ENCODE measurements around the gene COL23A1. TPM values are rescaled to one million over a fixed set of nuclear protein-coding genes. Genes with fewer than 3 reads are reported as not detected.

The COL23A1 gene
- polyA plus RNA-seq, 1 donor, result 6.2 TPM

DNA sequence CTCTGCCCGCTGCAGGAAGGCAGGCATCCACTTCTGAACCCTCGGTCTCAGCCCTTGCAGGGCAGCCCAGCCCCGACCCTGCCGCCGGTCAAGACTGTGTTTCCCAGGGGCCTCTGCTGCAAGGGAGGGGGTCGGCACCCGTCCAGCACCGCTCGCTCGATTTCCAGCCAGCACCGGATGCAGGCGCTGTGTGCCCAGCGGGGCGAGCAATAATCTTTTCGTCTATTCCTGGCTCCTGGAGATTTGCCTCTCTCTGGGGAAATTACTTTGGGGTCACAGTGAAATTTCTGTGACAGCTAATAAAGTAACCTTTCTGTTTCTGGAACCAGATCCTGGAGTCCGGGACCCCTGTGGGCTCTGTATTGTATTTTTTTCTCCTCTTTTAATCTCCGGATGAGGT is 155.3 kb downstream of the COL23A1 start:
- peak; percentile 60 for DNase-seq

DNA sequence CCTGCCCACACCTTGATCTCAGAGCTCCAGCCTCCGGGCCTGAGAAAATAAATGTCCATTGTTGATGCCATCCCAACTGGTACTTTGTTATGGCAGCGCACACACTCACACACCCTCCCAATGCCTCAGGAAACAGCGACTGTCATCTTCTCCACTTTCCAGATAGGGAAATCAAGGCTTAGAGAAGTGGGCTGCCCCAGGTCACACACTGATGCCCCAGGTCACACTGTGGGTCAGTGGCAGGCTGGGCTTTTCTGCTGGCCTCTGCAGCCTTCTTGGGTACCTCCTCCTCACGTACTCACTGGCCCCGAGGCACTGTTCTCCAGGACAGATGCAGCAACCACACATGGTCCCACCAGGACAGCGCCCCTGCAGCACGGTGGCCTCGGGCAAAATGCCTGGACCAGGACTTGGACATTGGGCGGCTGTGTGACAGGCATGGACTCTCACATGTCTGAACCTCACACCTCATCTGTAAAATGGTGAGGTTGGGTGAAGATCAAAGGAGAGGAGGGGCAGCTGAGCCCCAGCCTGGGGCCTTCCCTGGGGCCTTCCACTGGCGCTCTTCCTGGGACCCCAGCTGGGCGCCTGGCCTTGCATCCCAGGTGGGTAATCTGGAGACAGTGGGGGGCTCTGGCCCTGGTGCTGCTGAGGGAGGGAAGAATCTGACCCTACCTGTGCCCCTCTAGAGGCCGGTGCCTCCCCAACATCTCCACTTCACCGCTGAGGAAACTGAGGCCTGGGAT is 156.0 kb downstream of the COL23A1 start:
- DNase-seq, result no peak

DNA sequence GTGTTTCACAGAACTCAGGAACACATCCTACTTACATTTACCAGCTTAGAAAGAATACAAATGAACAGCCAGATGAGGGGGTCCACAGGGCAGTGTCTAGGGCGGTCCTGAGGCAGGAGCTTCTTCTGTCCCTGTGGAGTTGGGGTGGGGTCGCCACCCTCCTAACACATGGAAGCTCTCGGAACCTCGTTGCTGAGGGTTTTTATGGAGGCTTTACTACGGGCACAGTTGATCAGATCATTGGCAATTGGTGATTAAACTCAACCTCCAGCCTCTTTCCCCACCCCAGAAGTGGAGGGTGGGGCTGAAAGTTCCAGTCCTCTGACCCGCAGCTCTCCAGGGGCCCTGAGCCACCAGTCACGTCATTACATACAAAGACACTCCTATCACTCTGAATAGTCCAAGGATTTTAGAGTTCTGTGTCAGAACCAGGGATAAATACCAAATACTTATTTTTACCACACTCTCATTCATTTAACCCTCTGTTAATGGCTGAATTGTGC is 156.9 kb downstream of the COL23A1 start:
- no peak for DNase-seq

DNA sequence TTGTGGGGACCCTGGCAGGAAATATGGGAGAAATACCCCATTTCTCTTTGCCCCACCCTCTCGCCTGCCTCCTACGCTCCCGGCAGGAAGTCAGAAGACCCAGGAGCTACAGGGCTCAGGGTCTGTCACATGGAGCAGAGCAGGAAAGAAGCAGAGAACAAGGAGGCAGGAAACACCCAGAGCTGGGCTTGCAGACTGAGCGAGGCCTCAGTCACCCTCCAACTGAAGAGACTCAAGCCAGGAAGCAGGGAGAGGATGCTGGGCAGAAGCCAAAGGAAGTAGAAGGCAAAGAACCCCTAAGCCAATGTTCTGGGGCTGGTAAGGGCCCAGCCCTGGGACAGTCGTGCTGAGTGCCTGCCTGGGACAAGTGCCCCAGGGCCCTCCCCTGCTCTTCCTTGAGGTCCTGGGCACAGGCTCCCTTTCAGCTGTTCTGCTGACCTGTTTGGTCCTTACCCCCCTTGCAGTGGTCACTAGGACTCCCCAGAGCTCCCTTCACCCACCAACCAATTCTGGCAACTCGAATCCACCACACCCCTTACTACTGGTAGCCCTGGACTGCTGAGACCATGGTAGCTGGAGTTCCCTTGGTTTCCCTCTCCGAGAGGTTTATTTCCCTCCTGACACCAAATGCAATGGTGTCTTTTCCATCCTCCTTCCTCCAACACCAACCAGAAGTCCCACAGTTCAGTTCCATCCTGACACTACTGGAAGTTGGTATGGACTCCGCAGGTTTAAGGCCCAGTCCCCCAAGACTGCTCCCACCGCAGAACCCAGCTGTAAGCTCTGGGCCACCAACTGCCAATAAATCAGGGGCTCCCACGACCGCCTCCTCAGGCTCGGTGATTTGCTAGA is 157.5 kb downstream of the COL23A1 start:
- DNase-seq, result no peak

DNA sequence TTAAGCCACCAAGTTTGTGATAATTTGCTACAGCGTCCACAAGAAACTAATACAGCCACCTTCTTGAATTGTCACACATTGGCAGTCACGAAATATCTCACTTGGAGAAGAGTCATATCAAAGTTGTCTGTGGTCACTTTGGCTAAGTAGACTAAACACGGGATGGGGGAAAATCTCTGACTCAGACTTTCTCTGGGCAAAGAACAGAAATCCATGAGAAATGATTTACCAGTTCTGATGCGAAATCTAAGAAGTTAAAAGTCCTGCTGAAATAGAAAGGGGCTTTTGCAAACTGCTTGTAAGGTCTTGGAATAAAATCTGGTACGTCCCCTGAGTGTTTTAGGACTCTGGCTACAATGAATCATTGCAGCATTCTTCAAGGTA is 158.4 kb downstream of the COL23A1 start:
- DNase-seq, result no peak

DNA sequence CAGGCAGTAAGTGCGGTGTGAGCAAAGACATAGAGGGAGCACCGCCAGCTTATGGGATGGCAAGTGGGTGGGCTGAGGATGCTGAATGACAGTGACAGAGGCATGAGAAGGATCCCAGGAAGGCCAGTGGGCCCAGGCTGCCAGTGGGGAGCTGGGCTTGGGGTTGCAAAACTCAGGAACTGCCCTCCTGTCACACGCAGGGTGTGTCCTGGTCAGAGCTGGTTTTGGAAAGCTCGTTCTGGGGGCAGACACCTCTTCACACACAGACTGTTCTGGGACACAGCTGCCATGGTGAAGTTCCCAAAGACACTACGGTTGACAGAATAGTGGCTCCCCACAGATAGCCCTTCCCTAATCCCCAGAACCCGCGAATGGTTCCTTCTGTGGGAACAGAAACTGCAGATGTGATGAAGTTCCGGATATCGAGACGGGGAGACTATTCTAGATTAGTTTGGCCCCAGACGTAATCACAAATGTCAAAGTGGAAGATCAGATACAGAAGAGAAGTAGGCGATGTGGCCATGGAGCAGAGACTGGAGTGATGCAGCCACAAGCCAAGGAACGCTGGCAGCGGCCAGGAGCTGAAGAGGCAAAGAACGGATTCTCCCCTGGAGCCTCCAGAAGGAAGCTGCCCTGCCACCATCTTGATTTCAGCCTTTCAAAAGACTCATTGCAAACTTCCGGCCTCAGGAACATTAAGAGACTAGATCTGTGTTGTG is 159.0 kb downstream of the COL23A1 start:
- no peak for DNase-seq

DNA sequence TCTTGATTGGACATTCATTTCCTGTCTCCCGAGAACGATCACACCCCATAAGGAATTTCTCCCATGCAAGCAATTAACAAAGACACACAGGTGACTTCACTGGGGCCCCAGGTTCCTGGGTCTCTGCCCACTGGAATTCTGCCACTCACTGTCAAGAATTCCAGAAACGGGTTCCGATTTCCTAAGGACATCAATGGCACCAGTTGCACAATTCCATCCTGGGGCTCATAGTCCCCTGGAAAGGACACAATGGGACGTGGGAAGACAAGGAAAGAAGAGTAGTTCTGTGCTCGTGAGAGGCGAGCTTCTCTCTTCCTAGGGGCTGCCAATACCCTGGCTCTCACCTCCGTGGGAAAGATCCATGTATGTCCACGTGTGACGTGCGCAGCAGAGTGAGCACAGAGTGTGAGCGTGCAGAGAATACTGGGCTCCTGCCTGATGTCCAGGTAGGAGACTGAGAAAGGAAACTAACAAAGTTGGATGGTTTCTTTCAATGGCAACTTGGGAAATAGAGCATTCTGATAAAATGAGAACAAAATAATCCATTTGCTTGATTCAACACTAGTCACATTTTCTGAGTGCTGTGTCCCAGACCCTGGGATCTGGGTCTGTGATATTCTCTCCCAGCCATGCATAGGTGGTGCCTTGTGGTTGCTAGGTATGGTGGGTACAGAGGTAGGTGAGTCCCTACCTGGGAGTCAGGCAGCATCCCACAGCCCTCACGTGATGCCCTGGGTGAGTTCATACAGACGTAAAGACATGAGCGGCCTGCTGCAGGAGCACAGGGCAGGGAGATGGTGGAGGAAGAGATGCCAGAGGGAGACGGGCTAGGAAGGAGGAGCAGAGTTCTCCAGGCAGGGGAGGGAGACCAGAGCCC is 159.8 kb downstream of the COL23A1 start:
- no peak for DNase-seq

DNA sequence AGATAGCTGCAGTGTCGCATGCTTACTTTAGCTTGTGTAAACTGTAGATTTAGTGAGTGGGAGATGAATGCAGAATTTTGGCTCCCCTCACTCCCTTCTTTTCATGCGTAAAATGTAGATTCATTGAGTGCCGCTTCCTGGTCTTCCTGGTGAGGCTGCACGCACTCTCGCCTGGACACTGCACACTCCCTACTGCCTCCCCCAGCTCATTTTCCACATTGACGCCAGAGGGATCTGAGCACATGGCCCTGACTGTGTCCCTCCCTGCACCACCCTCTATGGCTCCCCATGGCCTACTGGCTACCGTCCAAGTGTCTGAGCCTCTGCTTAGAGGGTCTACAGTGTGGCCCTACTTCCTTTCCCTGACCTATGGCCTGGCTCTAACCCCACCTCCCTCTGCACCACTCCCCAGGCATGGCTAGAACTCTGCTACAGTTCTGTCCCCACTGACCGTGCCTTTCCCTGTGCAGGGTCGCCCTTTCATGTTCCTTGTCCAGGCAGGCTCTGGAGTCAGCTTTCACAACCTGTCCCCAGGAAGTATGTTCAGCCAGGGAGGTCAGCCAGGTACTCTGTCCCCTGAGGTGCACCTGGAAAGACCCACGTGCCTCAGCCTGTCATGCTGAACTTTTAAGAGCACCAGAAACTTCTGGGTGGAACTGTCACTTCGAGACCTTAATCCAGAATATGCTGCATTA is 160.6 kb downstream of the COL23A1 start:
- DNase-seq, result no peak

DNA sequence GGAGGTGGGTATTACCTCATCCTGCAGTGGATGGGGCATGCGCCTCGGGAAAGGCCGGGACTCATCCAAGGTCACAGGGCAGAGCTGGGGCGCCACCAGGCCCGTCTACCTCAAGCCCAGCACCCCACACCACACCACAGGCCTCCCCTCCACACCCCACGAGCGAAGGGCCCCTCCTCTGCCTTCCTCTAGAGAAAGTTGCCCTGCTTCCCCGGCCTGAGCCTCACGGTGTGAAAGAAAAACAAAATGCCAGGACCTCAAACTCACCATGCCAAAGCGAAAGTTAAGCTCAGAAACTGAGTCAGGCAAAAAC is 161.1 kb downstream of the COL23A1 start:
- no peak for DNase-seq

DNA sequence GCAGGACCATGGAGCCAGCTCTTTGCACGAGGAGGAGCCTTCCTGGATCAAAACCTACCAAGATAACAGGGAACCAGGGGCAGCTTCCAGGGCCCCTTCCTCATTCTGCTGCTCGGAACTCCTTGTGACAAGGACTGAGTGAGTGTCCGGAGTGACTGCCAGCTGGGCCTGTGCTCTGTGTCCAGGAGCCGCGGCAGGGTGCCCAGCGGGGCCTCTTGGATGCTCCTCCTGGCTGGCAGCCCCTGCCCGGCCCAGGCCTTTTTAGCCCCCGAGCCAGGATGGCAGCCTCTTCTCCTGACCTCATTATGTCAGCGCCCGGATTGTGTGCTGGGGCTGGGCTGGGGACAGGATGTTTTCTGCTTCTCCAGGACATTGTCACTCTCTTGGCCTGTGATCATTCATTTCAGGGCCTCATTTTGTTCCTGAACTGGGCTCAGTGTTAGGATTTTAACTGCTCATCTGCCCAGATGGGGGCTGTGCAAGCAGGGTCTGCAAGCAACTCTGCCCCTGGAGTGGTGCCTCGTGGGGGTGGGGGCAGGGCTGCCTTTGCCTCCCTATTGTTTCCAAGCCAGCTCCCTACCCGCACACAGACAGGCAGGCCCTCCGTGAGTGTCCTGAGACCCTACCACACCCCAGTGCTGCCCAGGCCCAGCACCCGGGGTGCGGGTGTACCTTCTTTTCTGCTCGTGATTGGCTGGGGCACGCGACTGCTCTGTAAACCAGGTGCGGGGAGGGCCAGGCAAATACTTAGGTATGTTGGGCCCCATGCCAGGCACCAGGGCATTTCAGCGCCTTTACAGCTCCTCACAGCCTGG is 161.6 kb downstream of the COL23A1 start:
- no peak for DNase-seq

DNA sequence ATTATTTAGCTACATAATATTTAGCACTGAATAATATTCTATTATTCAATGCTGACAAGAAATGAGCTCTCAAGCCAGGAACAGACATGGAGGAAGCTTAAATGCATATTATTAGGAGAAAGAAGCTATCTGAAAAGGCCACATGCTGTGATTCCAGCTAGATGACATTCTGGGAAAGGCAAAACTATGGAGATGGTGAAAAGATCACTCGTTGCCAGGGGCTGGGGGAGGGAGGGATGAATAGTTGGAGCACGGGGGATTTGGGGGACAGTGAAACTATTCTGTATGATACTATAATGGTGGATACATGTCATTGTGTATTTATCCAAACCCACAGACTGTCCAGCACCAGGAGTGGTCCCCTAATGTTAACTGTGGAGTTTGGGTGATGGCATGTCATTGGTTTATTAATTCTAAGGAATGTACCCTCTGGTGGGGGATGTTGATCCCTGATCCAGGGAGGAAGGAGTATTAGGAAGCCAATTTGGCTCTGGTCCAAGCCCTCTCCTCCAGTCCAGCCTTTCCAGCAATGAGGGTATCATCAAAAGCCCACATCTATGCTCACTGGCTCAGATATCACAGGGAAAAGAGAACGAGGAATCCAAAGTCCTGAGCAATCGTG is 162.5 kb downstream of the COL23A1 start:
- DNase-seq, result no peak

DNA sequence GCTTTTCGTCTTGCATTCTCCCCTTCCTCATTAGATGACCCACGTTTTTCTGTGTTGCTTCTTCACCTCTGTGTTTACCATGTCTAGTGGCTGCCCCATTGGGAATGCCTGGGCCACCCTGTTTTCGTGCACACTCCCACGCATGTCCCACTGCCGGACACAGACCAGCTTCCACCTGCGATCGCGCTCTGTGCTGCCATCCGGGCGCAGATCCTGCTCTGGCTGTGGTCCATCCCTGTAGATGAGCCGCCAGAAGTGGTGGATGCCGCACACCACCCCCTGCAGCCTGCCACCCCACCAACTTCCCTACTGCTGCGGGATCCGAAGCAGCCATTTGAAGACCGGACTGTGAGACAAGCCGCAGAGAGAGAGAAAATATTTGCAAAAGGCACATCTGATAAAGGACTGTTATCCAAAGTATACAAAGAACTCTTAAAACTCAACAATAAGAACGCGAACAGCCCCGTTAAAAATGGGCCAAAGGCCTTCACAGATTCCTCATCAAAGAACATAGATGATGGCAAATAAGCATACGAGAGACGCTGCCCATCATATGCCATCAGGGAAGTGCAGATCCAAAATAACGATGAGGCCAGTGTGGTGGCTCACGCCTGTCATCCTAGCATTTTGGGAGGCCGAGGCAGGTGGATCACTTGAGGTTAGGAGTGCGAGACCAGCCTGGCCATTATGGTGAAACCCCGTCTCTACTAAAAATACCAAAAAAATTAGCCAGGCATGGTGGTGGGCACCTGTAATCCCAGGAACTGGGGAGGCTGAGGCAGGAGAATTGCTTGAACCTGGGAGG is 163.7 kb downstream of the COL23A1 start:
- DNase-seq, result no peak

DNA sequence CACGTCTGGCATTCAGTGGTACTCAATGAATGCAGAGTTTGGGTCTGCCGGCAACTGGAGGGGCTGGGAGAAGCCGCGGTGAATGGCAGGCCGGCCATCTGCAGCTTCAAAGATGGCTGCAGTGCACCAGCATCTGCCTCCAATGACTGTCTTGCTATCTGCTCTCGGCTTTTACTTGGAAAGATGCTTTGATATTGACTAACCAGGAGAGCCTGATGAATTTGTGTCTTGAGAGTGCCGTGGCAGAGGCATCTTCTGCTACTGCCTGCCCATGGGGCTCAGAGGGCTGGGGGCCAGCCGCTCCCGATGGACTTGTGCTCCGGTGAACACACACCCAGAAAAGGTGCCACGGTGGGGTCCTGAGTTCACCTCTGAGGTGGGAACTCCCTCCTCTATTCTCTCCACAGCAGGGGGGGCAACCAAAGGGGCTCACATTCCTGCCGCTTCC is 164.5 kb downstream of the COL23A1 start:
- no peak for DNase-seq

DNA sequence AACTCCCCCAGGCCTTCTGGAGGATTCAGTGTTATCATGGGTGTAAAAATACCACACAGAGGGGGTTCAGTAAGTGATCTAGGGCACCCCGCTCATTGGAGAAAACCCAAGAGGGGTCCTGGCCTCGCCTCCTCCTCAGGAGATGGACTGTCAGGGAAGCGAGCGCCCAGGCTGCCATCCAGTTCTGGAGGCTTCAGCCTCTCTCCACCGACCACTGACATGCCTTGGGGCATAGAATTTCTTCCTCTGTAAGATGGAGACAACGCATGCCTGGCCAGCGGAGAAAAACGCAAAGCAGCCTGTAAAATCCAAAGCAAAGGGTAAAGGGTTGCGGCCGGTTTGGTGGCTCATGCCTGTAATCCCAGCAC is 165.4 kb downstream of the COL23A1 start:
- no peak for DNase-seq

DNA sequence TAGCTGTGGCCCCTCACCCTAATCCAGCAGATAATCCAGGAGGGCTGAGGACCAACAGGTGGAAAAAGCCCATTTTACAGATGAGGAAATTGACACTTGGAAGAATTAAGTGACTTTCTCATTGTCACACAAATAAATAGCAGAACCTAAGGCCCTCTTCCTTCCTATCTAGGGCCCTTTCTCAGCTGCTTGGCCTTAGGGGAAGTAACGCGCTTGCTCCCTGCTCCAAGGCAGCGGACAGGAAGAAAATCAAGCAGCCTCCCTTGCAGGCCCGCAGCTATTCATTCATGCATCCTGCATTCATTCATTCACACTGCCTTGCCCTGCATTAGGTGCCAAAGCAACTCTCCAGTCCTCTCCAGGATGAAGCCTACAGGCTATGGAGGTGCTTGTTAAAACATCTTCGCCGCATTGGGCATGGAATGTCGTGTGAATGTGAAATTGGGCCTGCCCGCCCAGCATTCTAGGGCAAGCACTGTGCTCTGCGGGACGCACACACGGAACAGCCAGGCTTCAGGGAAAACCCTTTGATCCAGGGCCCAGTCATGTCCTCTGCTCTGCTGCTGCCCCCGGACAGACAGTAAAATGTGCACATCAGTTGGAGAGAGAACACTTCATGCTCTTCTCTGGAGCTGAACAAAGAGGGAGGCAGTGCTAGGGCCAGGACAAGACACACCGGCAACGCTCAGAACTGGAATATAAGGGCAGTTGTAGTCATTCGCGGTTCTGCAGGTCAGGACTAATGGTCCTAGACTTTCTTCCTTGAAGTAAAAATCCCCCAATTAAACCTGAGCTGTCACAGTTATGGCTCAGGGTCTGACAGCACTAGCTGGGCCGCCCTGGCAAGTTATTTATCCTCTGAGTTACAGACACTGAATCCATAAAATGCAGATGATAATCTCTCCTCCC is 166.0 kb downstream of the COL23A1 start:
- no peak for DNase-seq

DNA sequence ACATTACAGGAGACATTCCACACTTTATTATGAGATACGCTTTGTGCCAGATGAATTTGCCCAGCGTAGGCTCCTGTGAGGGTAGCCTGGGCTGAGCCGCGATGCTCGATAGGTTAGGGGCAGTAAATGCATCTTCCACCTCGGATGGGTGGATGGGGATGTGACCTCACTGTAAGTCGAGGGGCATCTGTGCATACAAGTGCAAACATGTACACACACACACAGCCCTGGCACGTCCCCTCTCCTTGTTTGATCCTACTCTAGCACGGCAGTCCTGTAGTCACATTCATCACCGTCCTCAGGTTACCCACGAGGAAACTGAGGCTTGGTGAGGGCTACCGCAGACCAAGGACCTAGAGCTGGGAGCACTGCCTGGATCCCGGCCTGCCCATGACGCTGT is 166.8 kb downstream of the COL23A1 start:
- no peak for DNase-seq

DNA sequence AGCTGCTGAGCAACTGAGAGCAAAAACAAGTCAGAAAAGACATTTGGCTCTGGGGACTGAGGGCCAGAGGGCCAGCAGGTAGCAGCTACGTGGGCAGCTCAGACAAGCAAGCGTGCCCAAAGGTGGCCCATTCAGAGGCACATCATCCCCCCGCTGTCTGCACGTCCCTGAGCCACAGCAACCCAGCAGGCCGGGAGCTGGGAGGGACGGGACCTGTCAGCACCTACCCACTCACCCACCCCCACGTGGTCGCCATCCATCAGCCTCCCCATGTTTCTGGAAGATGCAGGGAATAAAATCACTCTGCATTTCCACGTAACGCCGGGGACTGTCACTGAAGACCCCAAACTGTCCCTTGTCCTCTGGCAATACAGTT is 167.8 kb downstream of the COL23A1 start:
- no peak for DNase-seq
